Astrocyte (in vitro differentiated cells and primary cell): ENCODE results near the gene PTGFR. TPM values are rescaled to one million over a fixed set of nuclear protein-coding genes. Genes with fewer than 3 reads are reported as not detected.

ENCODE experiments used
- DNase-seq: peaks from one replicate; pipeline ENCODE4 v3.0.0-alpha.2; 2010; ENCODE audit warnings: low read depth
- FAIRE-seq: peaks from 2 replicates; lab custom pipeline; 2011; peaks lifted over from hg19 to GRCh38; lab: Jason Lieb, UNC
- H2AFZ ChIP-seq: 2 replicates; pipeline ENCODE4 v1.6.0; 2012; ENCODE audit warnings: low read depth, low read length, inconsistent platforms
- H3K27ac ChIP-seq: 2 replicates; pipeline ENCODE4 v1.5.1; 2011; ENCODE audit warnings: low read depth, low read length, inconsistent platforms
- H3K27me3 ChIP-seq: 2 replicates; pipeline ENCODE4 v1.6.0; 2011; ENCODE audit warnings: low read length, inconsistent platforms; ENCODE audit not compliant: insufficient read depth
- H3K36me3 ChIP-seq: 2 replicates; pipeline ENCODE4 v1.5.1; 2011; ENCODE audit warnings: low read length, inconsistent platforms; ENCODE audit not compliant: insufficient read depth
- H3K4me1 ChIP-seq: 2 replicates; pipeline ENCODE4 v1.5.1; 2011; ENCODE audit warnings: low read length, inconsistent platforms; ENCODE audit not compliant: insufficient read depth
- H3K4me2 ChIP-seq: 2 replicates; pipeline ENCODE4 v1.6.0; 2012; ENCODE audit warnings: low read length, inconsistent platforms
- H3K4me3 ChIP-seq: 2 replicates; pipeline ENCODE4 v1.5.1; 2011; ENCODE audit warnings: low read depth, mild to moderate bottlenecking, low read length, inconsistent platforms; ENCODE audit not compliant: insufficient read depth
- H3K79me2 ChIP-seq: 2 replicates; pipeline ENCODE4 v1.6.0; 2012; ENCODE audit warnings: mild to moderate bottlenecking, low read length, inconsistent platforms; ENCODE audit not compliant: insufficient read depth
- H3K9ac ChIP-seq: 2 replicates; pipeline ENCODE4 v1.6.0; 2012; ENCODE audit warnings: mild to moderate bottlenecking, low read length, inconsistent platforms
- H3K9me3 ChIP-seq: 2 replicates; pipeline ENCODE4 v1.5.1; 2012; ENCODE audit warnings: low read depth, mild to moderate bottlenecking, low read length, inconsistent platforms; ENCODE audit not compliant: insufficient read depth
- H4K20me1 ChIP-seq: 2 replicates; pipeline ENCODE4 v1.6.0; 2012; ENCODE audit warnings: low read length, inconsistent platforms; ENCODE audit not compliant: insufficient read depth
- H3K27ac Mint-ChIP-seq: one replicate; pipeline ENCODE4 v1.8.0; 2021; ENCODE audit warnings: mild to moderate bottlenecking, mixed read lengths; ENCODE audit not compliant: unreplicated experiment
- H3K27me3 Mint-ChIP-seq: one replicate; pipeline ENCODE4 v1.8.0; 2021; ENCODE audit warnings: low read depth, mixed read lengths; ENCODE audit not compliant: unreplicated experiment
- H3K36me3 Mint-ChIP-seq: one replicate; pipeline ENCODE4 v1.8.0; 2021; ENCODE audit warnings: low read depth, mixed read lengths; ENCODE audit not compliant: unreplicated experiment
- H3K4me1 Mint-ChIP-seq: one replicate; pipeline ENCODE4 v1.8.0; 2021; ENCODE audit warnings: low read depth, mixed read lengths; ENCODE audit not compliant: unreplicated experiment
- H3K4me3 Mint-ChIP-seq: one replicate; pipeline ENCODE4 v1.8.0; 2021; ENCODE audit warnings: mild to moderate bottlenecking, moderate library complexity, mixed read lengths; ENCODE audit not compliant: unreplicated experiment
- H3K9me3 Mint-ChIP-seq: one replicate; pipeline ENCODE4 v1.8.0; 2021; ENCODE audit warnings: mild to moderate bottlenecking, mixed read lengths; ENCODE audit not compliant: unreplicated experiment
- CTCF ChIP-seq: IDR thresholded peaks from 2 replicates; pipeline ENCODE4 v1.5.1; 2011; ENCODE audit warnings: low read depth, mild to moderate bottlenecking, inconsistent platforms, low read length, moderate library complexity; ENCODE audit not compliant: insufficient read depth
- EZH2 ChIP-seq: IDR thresholded peaks from 2 replicates; pipeline ENCODE4 v1.6.1; 2012; ENCODE audit warnings: mild to moderate bottlenecking, low read length, inconsistent platforms; ENCODE audit not compliant: insufficient read depth
- total RNA-seq: library from RNA; stranded (reverse); gene quantifications from 2 replicates; pipeline ENCODE4 v1.2.1, GENCODE V29; 2021

PTGFR gene
- total RNA-seq, 1 donor from 2014 or later = 0.36 TPM

- H3K36me3 ChIP-seq = no peaks in the 10 kb centered on the region
- no peak overlapping the region for H3K4me2 ChIP-seq
- no peak overlapping the region for H3K4me3 Mint-ChIP-seq
- TF ChIP-seq CTCF (no peak), EZH2 (no peak)
- no peak overlapping the region for H2AFZ ChIP-seq
- H3K79me2 ChIP-seq = no peaks in the 10 kb centered on the region
- H4K20me1 ChIP-seq = no peaks in the 10 kb centered on the region
- peaks cover 3% of the 10 kb centered on the region for H3K4me1 Mint-ChIP-seq
- FAIRE-seq = no peak
- H3K9me3 Mint-ChIP-seq = no peaks in the 10 kb centered on the region
- H3K9me3 ChIP-seq = no peaks in the 10 kb centered on the region
- no peaks in the 10 kb centered on the region for H3K27me3 Mint-ChIP-seq
- H3K27me3 ChIP-seq = no peaks in the 10 kb centered on the region
- H3K4me1 ChIP-seq = no peaks in the 10 kb centered on the region
- no peak overlapping the region for H3K4me3 ChIP-seq
- H3K27ac ChIP-seq = no peak overlapping the region
- H3K27ac Mint-ChIP-seq = no peak overlapping the region
- no peak for DNase-seq
- H3K9ac ChIP-seq = no peak overlapping the region
- H3K36me3 Mint-ChIP-seq = no peaks in the 10 kb centered on the region
Measured at GRCh38 chr1:78520843-78521242, 30.1 kb downstream of the PTGFR start.

- H3K27me3 Mint-ChIP-seq = no peaks in the 10 kb centered on the region
- Histone ChIP-seq H3K27me3 (no peaks in the 10 kb centered on the region), H3K9ac (no peak overlapping the region), H4K20me1 (no peaks in the 10 kb centered on the region), H3K4me1 (no peaks in the 10 kb centered on the region), H3K27ac (no peak overlapping the region), H3K36me3 (no peaks in the 10 kb centered on the region), H3K79me2 (no peaks in the 10 kb centered on the region), H3K4me3 (no peak overlapping the region), H3K9me3 (no peaks in the 10 kb centered on the region), H2AFZ (no peak overlapping the region), H3K4me2 (no peak overlapping the region)
- H3K4me1 Mint-ChIP-seq = peaks cover 3% of the 10 kb centered on the region
- H3K27ac Mint-ChIP-seq = no peak overlapping the region
- DNase-seq = no peak
- FAIRE-seq = no peak
- TF ChIP-seq EZH2 (no peak), CTCF (no peak)
- H3K9me3 Mint-ChIP-seq = no peaks in the 10 kb centered on the region
- H3K4me3 Mint-ChIP-seq = no peak overlapping the region
- H3K36me3 Mint-ChIP-seq = no peaks in the 10 kb centered on the region
Measured at GRCh38 chr1:78522136-78522535, 31.4 kb downstream of the PTGFR start.

- Histone ChIP-seq H4K20me1 (no peaks in the 10 kb centered on the region), H3K9ac (no peak overlapping the region), H3K4me3 (no peak overlapping the region), H3K27me3 (no peaks in the 10 kb centered on the region), H3K36me3 (no peaks in the 10 kb centered on the region), H3K4me1 (no peaks in the 10 kb centered on the region), H3K79me2 (no peaks in the 10 kb centered on the region), H3K4me2 (no peak overlapping the region), H2AFZ (no peak overlapping the region), H3K9me3 (no peaks in the 10 kb centered on the region), H3K27ac (no peak overlapping the region)
- no peaks in the 10 kb centered on the region for H3K36me3 Mint-ChIP-seq
- no peaks in the 10 kb centered on the region for H3K9me3 Mint-ChIP-seq
- FAIRE-seq (no peak), DNase-seq (no peak)
- TF ChIP-seq CTCF = no peak
- TF ChIP-seq EZH2 = no peak
- no peak overlapping the region for H3K4me3 Mint-ChIP-seq
- H3K27ac Mint-ChIP-seq = no peak overlapping the region
- H3K4me1 Mint-ChIP-seq = no peaks in the 10 kb centered on the region
- no peaks in the 10 kb centered on the region for H3K27me3 Mint-ChIP-seq
Measured at GRCh38 chr1:78526496-78526895, 35.7 kb downstream of the PTGFR start.
